H1 (cell line): ENCODE results near the gene ACSF3. TPM values are rescaled to one million over a fixed set of nuclear protein-coding genes. Genes with fewer than 3 reads are reported as not detected.

Source experiments
- CTCF ChIA-PET: fragments of 300-600 bp; sonication (Branson Sonifier 250); formaldehyde crosslinking; loops from one replicate; lab custom pipeline; 2021; ENCODE audit not compliant: partially characterized antibody; lab: Charles Lee
- POLR2A ChIA-PET: fragments of 300-600 bp; sonication (Branson Sonifier 250); formaldehyde crosslinking; loops from one replicate; lab custom pipeline; 2021; ENCODE audit warnings: inconsistent platforms; ENCODE audit not compliant: partially characterized antibody; lab: Charles Lee
- DNase-seq, 2 experiments: peaks; one replicate each; pipeline versions ENCODE4 v3.0.0 to v3.0.0-alpha.2; 2010 to 2022; ENCODE audit warnings: low spot score in 2 of 2, low read depth in 1 of 2, mixed read lengths in 1 of 2
- FAIRE-seq: peaks from 2 replicates; lab custom pipeline; 2011; peaks lifted over from hg19 to GRCh38; lab: Jason Lieb, UNC
- H2AFZ ChIP-seq: 2 replicates; pipeline ENCODE4 v1.8.1; 2012; ENCODE audit warnings: low read length, inconsistent platforms
- H2AK5ac ChIP-seq: 2 replicates; pipeline ENCODE4 v1.6.1; 2013; ENCODE audit warnings: low read depth, low read length
- H2BK120ac ChIP-seq: replicated peaks from 2 replicates; pipeline ENCODE3; 2013; ENCODE audit warnings: low read depth, low read length, inconsistent platforms
- H2BK12ac ChIP-seq: 2 replicates; pipeline ENCODE4 v1.6.1; 2013; ENCODE audit warnings: low read depth, low read length
- H2BK15ac ChIP-seq: 2 replicates; pipeline ENCODE4 v1.6.1; 2013; ENCODE audit warnings: low read length
- H2BK20ac ChIP-seq: 2 replicates; pipeline ENCODE4 v1.6.1; 2013; ENCODE audit warnings: low read length
- H2BK5ac ChIP-seq: 2 replicates; pipeline ENCODE4 v1.6.1; 2013; ENCODE audit warnings: low read depth, low read length
- H3K14ac ChIP-seq: 2 replicates; pipeline ENCODE4 v1.6.1; 2013; ENCODE audit warnings: inconsistent platforms; ENCODE audit not compliant: insufficient read length
- H3K18ac ChIP-seq: 2 replicates; pipeline ENCODE4 v1.6.1; 2013; ENCODE audit warnings: low read length; ENCODE audit errors: extremely low read depth
- H3K23ac ChIP-seq: 2 replicates; pipeline ENCODE4 v1.6.1; 2013; ENCODE audit warnings: inconsistent platforms; ENCODE audit not compliant: insufficient read length
- H3K23me2 ChIP-seq: 2 replicates; pipeline ENCODE4 v1.6.1; 2013; ENCODE audit warnings: low read depth, low read length
- H3K27ac ChIP-seq: 2 replicates; pipeline ENCODE4 v1.6.1; 2011; ENCODE audit warnings: low read depth, low read length, inconsistent platforms
- H3K27me3 ChIP-seq, 4 experiments: replicated peaks in 1 of 4; 1 replicate in 1 of 4; 2 replicates in 3 of 4; pipeline versions ENCODE4 v1.6.1 to v1.8.1; 2011 to 2013; ENCODE audit warnings: low read length in 3 of 4, mild to moderate bottlenecking in 3 of 4, inconsistent platforms in 2 of 4, mixed read lengths in 2 of 4, moderate library complexity in 1 of 4; ENCODE audit not compliant: control insufficient read depth in 3 of 4, insufficient read depth in 3 of 4; ENCODE audit errors: extremely low read depth in 1 of 4
- H3K36me3 ChIP-seq, 4 experiments: 2 replicates each; pipeline versions ENCODE4 v1.6.1 to v1.8.1; 2011 to 2013; ENCODE audit warnings: mild to moderate bottlenecking in 4 of 4, low read length in 3 of 4, moderate library complexity in 2 of 4, control low read depth in 1 of 4, inconsistent platforms in 1 of 4; ENCODE audit not compliant: insufficient read depth in 4 of 4, control insufficient read depth in 2 of 4
- H3K4ac ChIP-seq: replicated peaks from 2 replicates; pipeline ENCODE3; 2013; ENCODE audit warnings: low read length, low read depth, mixed read lengths, inconsistent platforms; ENCODE audit not compliant: insufficient read length
- H3K4me1 ChIP-seq, 4 experiments: replicated peaks in 1 of 4; 1 replicate in 1 of 4; 2 replicates in 3 of 4; pipeline versions ENCODE4 v1.6.1 to v1.8.1; 2011 to 2013; ENCODE audit warnings: low read length in 3 of 4, inconsistent platforms in 2 of 4, mixed read lengths in 1 of 4; ENCODE audit not compliant: insufficient read depth in 4 of 4, control insufficient read depth in 3 of 4
- H3K4me2 ChIP-seq, 2 experiments: 2 replicates each; pipeline versions ENCODE4 v1.6.1 to v1.8.1; 2011 to 2013; ENCODE audit warnings: low read depth in 2 of 2, low read length in 2 of 2, control low read depth in 1 of 2, inconsistent platforms in 1 of 2, mild to moderate bottlenecking in 1 of 2; ENCODE audit not compliant: insufficient read depth in 1 of 2
- H3K4me3 ChIP-seq, 4 experiments: fragments of 200-600, 300-600 bp in 1 of 4; sonication (generic), shearing (Covaris generic), sonication (Bioruptor Twin) in 1 of 4; 2 replicates each; pipeline versions ENCODE4 v1.5.1 to v1.8.1; 2011 to 2016; ENCODE audit warnings: low read length in 4 of 4, low read depth in 3 of 4, control low read depth in 2 of 4, inconsistent platforms in 2 of 4, mild to moderate bottlenecking in 2 of 4, mixed read lengths in 1 of 4, moderate library complexity in 1 of 4; ENCODE audit not compliant: insufficient read depth in 2 of 4; ENCODE audit errors: extremely low read depth in 1 of 4
- H3K56ac ChIP-seq: replicated peaks from 2 replicates; pipeline ENCODE3; 2013; ENCODE audit warnings: low read depth, mild to moderate bottlenecking, mixed read lengths, low read length, inconsistent platforms; ENCODE audit not compliant: insufficient read length
- H3K79me1 ChIP-seq: 2 replicates; pipeline ENCODE4 v1.6.1; 2013; ENCODE audit warnings: low read depth, low read length, control low read depth
- H3K79me2 ChIP-seq, 2 experiments: 2 replicates each; pipeline versions ENCODE4 v1.6.1 to v1.8.1; 2012 to 2013; ENCODE audit warnings: low read length in 2 of 2, mild to moderate bottlenecking in 2 of 2, inconsistent platforms in 1 of 2; ENCODE audit not compliant: insufficient read depth in 2 of 2, control insufficient read depth in 1 of 2
- H3K9ac ChIP-seq, 4 experiments: replicated peaks in 1 of 4; 1 replicate in 1 of 4; 2 replicates in 3 of 4; pipeline versions ENCODE4 v1.6.1 to v1.8.1; 2011 to 2013; ENCODE audit warnings: low read depth in 3 of 4, low read length in 3 of 4, control low read depth in 2 of 4, mild to moderate bottlenecking in 2 of 4, moderate library complexity in 2 of 4, inconsistent platforms in 1 of 4; ENCODE audit errors: extremely low read depth in 1 of 4
- H3K9me3 ChIP-seq, 2 experiments: 2 replicates each; pipeline versions ENCODE4 v1.6.1 to v1.8.1; 2012 to 2013; ENCODE audit warnings: mild to moderate bottlenecking in 2 of 2, moderate library complexity in 2 of 2, control low read depth in 1 of 2, inconsistent platforms in 1 of 2, low read depth in 1 of 2, low read length in 1 of 2, mixed read lengths in 1 of 2; ENCODE audit not compliant: insufficient read depth in 2 of 2
- H4K20me1 ChIP-seq, 2 experiments: replicated peaks in 1 of 2; 2 replicates each; pipeline versions ENCODE3 to v1.8.1; 2011 to 2013; ENCODE audit warnings: inconsistent platforms in 2 of 2, low read length in 2 of 2, mild to moderate bottlenecking in 1 of 2; ENCODE audit not compliant: insufficient read depth in 2 of 2, control insufficient read depth in 1 of 2
- H4K5ac ChIP-seq: 2 replicates; pipeline ENCODE4 v1.6.1; 2013; ENCODE audit warnings: low read length, low read depth, mixed read lengths, inconsistent platforms; ENCODE audit not compliant: insufficient read length
- H4K8ac ChIP-seq: 2 replicates; pipeline ENCODE4 v1.8.0; 2013; ENCODE audit warnings: mild to moderate bottlenecking, moderate library complexity, low read length, inconsistent platforms; ENCODE audit not compliant: insufficient read depth; ENCODE audit errors: extremely low read depth
- H4K91ac ChIP-seq: replicated peaks from 2 replicates; pipeline ENCODE3; 2013; ENCODE audit warnings: low read length, mixed read lengths, inconsistent platforms; ENCODE audit not compliant: insufficient read length
- ASH2L ChIP-seq: fragments of 200-600, 300-600 bp; sonication (generic); IDR thresholded peaks from one replicate; pipeline ENCODE4 v1.7.1; 2017; ENCODE audit warnings: low read length
- ATF2 ChIP-seq: IDR thresholded peaks from 2 replicates; pipeline ENCODE4 v1.6.1; 2012; ENCODE audit warnings: low read length, inconsistent platforms
- CTCF ChIP-seq, 3 experiments: IDR thresholded peaks; 1 replicate in 2 of 3; 2 replicates in 1 of 3; pipeline versions ENCODE4 v1.5.1 to v1.6.1; 2011; ENCODE audit warnings: low read length in 3 of 3, mild to moderate bottlenecking in 3 of 3, inconsistent platforms in 2 of 3, low read depth in 1 of 3, moderate library complexity in 1 of 3; ENCODE audit not compliant: insufficient read depth in 1 of 3; ENCODE audit errors: control extremely low read depth in 1 of 3
- MAX ChIP-seq: IDR thresholded peaks from 2 replicates; pipeline ENCODE4 v1.6.1; 2012; ENCODE audit warnings: inconsistent platforms
- POLR2A ChIP-seq, 2 experiments: IDR thresholded peaks; 1 replicate in 1 of 2; 2 replicates in 1 of 2; pipeline ENCODE4 v1.6.1; 2011; ENCODE audit warnings: low read depth in 2 of 2, low read length in 2 of 2, mild to moderate bottlenecking in 2 of 2; ENCODE audit errors: control extremely low read depth in 1 of 2
- RXRA ChIP-seq: IDR thresholded peaks from 2 replicates; pipeline ENCODE4 v1.6.1; 2011; ENCODE audit warnings: low read depth, mild to moderate bottlenecking, low read length, moderate library complexity; ENCODE audit not compliant: insufficient read depth
- SP2 ChIP-seq: IDR thresholded peaks from 2 replicates; pipeline ENCODE4 v1.6.1; 2012; ENCODE audit warnings: mild to moderate bottlenecking, low read length, inconsistent platforms
- SUZ12 ChIP-seq: fragments of 200-600 bp; sonication (generic); IDR thresholded peaks from 2 replicates; pipeline ENCODE4 v1.6.1; 2012; ENCODE audit warnings: mild to moderate bottlenecking, inconsistent platforms, low read length, moderate library complexity, mixed read lengths
- WGBS, 2 experiments: shearing (Covaris generic) in 1 of 2; methylation state at CpG; one replicate each; pipeline versions ENCODE4 v1.1.6 to v1.1.7; 2013 to 2015; ENCODE audit warnings: low lambda C conversion rate in 2 of 2, mixed read lengths in 2 of 2, inconsistent platforms in 1 of 2, low coverage in 1 of 2, missing lambda C conversion rate in 1 of 2; ENCODE audit not compliant: insufficient replicate concordance in 2 of 2, insufficient coverage in 1 of 2, insufficient read length in 1 of 2; ENCODE audit errors: extremely low coverage in 1 of 2, missing lambda C conversion rate in 1 of 2; 5-methylcytosine and 5-hydroxymethylcytosine counted together
- polyA plus RNA-seq, 7 experiments: library from polyadenylated mRNA; depleted of rRNA in 3 of 7; stranded (reverse) in 5 of 7; unstranded in 2 of 7; fragments of >200 nt in 5 of 7; fragments of 200-250 nt in 2 of 7; gene quantifications; 1 replicate in 5 of 7; 2 replicates in 1 of 7; 4 replicates in 1 of 7; pipeline versions ENCODE4 v1.2.1 to v1.2.3, GENCODE V29; 2011 to 2013; ENCODE audit warnings: missing spikeins in 2 of 7, mixed read lengths in 2 of 7
- total RNA-seq: library from RNA; stranded (reverse); fragmentation: NEBNext Ultra II Directional; extraction: Animal tissue kit (Norgen Biotek cat#: 25700); gene quantifications from 2 replicates; pipeline ENCODE4 v1.2.1, GENCODE V29; 2021

The ACSF3 gene
- total and polyA plus RNA-seq, 2 of the 8 experiments (the other 6 are each of a cell fraction or from before 2014, with no cell fraction given), result 15.6 to 22.9 TPM

- POLR2A ChIA-PET, result interaction anchor here (3.3 kb wide), 1 partner anchor 10 kb away, joined by 12 read pairs; no protein-coding TSS in a partner anchor
- Histone ChIP-seq H3K14ac (no peak overlapping the region), H3K4ac (no peak overlapping the region), H3K4me3 (no peak overlapping the region), H3K4me1 (no peaks in the 10 kb centered on the region), H4K20me1 (peaks cover 2 to 7% of the 10 kb centered on the region in 2 experiments), H3K18ac (no peak overlapping the region), H3K23me2 (no peaks in the 10 kb centered on the region), H2AFZ (no peak overlapping the region), H2BK5ac (no peak overlapping the region), H2BK20ac (no peak overlapping the region), H3K9me3 (no peaks in the 10 kb centered on the region), H2BK15ac (no peak overlapping the region), H2AK5ac (no peak overlapping the region), H4K91ac (no peak overlapping the region), H3K79me2 (peaks cover 0 to 4% of the 10 kb centered on the region in 2 experiments; a peak in 1 of 4 replicates), H3K27ac (no peak overlapping the region), H3K79me1 (peaks cover 8% of the 10 kb centered on the region; the same call in 1 of the 2 replicates), H4K8ac (no peak overlapping the region), H3K56ac (no peak overlapping the region), H2BK12ac (no peak overlapping the region), H4K5ac (no peak overlapping the region), H3K4me2 (no peak overlapping the region), H2BK120ac (no peak overlapping the region), H3K36me3 (peaks cover 0 to 19% (median 12%) of the 10 kb centered on the region in 4 experiments; a peak in 6 of 8 replicates), H3K9ac (no peak overlapping the region), H3K27me3 (no peaks in the 10 kb centered on the region), H3K23ac (no peak overlapping the region)
- WGBS, 2 experiments, result 85% methylated on average over 23 of the region's 23 CpGs; no CpG with 5 or more reads in 1 of the 2 experiments
- DNase-seq (no peak), FAIRE-seq (no peak)
- CTCF ChIA-PET, result interaction anchor here (1.2 kb wide), 1 partner anchor 67 kb away, joined by 3 read pairs; no protein-coding TSS in a partner anchor
- TF ChIP-seq POLR2A (IDR thresholded peaks at IDR 0.05; ENCODE audit: control extremely low read depth in 1 of 2, low read depth in 2 of 2, low read length in 2 of 2) (no peak), RXRA (no peak), MAX (no peak), ATF2 (no peak), SP2 (no peak), CTCF (IDR thresholded peaks at IDR 0.05; ENCODE audit: control extremely low read depth in 1 of 3, insufficient read depth in 1 of 3, low read depth in 1 of 3, low read length in 3 of 3) (no peak), ASH2L (no peak), SUZ12 (no peak)
Observed at GRCh38 chr16:89104930-89105571, 11.4 kb downstream of the ACSF3 start.
